CD4-positive, alpha-beta T cell treated with Interferon gamma for 1 hour (primary cell): ENCODE measurements around the gene MT1F.
A peak's percentile ranks its signal among the peaks of the same experiment; 100 is the strongest.
"Not testable (repeated sequence)": the region's sequence is repeated elsewhere in the genome, so short reads cannot be mapped to it uniquely, and the experiment has no call there.

Source experiments
- DNase-seq: peaks from one replicate; pipeline ENCODE4 v3.0.0-alpha.2; 2020

MT1F gene

DNA sequence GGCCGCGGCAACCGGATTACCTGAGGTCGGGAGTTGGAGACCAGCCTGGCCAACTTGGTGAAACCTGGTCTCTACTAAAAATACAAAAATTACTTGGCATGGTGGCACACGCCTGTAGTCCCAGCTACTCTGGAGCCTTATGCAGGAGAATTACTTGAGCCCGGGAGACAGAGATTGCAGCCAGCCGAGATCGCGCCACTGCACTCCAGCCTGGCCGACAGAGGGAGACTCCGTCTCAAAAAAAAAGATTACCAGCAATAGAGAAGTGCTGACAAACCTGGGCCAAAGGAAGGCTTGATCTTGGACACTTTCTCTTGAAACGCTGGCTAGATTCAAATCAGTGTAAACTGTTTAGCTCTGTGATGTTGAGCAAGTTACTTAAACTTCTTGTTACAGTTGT is 16.2 kb downstream of the MT1F start:
- no peak for DNase-seq

DNA sequence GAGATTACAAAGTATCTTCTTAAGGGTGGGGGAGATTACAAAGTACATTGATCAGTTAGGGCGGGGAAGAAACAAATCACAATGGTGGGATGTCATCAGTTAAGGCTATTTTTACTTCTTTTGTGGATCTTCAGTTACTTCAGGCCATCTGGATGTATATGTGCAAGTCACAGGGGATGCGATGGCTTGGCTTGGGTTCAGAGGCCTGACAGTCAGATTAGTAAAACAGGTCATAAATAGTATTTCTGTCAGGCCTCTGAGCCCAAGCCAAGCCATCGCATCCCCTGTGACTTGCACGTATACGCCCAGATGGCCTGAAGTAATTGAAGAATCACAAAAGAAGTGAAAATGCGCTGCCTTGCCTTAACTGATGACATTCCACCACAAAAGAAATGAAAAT is 16.8 kb downstream of the MT1F start:
- DNase-seq: not testable (repeated sequence)

DNA sequence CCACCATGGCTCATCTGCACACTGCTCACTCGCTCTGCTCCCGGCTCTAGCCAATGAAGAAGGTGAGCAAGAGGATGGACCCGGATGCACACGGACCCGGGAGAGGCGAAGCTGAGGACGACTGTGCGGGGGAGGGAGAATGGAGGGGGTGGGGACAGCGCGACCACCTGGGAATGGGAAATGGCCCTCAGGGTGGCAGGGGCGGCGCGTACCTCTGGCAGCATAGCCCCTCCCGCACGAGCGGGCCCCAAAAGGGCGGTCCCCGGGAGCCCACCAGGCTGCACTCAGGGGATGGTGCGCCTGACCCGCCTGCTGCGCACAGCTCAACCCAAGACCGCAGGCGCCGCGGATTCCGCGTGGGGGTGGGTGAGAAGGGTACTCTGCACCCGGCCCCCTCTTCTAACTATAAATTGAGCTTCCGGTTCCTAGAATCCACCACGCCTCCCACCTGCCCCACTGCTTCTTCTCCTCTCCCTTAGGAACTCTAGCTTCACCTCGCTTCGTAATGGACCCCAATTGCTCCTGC is 18.0 kb downstream of the MT1F start:
- peak; percentile 28 for DNase-seq

- DNase-seq: no peak
These were observed 19.7 kb downstream of the MT1F start for GRCh38 chr16:56677474-56677873.

- DNase-seq: no peak
These were observed 21.4 kb downstream of the MT1F start for GRCh38 chr16:56679078-56679730.

DNA sequence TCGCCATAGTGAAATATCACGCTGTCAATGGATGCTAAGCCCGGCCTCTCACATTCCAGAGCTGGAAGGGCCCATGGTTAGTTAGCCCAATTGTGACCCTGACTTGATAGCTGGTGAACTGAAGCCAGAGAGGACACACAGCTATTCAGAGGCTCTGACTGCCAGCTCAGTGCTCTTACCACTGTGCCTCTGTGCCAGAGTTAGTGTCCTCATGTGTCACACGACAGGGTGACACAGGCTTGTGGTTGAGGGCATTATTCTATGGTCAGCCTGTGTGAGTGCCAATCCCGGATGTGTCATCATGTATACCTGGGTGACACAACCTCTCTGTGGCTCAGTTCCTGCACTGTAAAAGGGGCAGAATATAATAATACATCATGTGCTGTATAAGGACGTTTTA is 22.1 kb downstream of the MT1F start:
- no peak for DNase-seq

GRCh38 chr16:56681939-56682702 is 24.4 kb downstream of the MT1F start, which contains the start of gene MT1X:
TSS of gene MT1X (plus strand) at chr16:56682470. CDS start at chr16:56682541, 71 bp downstream.
- peak; percentile 85 for DNase-seq

DNA sequence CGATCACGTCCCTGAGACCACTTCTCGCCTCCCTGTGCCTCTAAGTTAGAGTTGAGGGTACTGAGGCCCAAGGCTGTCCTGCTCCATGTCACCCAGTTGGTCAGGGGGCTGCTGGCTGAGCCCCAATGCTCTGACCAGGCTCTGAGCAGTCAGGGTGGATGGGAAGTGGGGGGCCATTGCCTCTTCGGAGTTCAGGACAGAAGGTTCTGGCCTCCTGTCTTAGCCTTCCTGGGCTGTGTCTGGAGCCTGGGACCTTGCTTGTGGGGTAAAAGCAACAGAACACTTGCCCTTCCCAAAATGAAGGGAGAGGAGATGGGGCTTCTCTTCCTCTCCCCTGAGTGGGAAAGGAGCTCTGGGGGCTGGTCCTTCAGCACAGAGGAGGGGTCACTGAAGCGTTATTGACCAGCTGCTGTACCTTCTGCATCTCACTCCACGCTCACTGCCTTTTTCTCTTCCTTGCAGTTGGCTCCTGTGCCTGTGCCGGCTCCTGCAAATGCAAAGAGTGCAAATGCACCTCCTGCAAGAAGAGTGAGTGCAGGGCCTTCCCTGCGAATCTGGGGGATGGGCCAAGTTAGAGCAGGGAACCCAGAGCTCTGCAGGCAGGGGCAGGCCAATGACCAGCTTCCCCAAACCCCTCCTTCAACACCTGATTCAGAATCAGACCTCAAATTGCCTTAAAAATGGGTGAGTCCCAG is 25.1 kb downstream of the MT1F start:
- DNase-seq: no peak

DNA sequence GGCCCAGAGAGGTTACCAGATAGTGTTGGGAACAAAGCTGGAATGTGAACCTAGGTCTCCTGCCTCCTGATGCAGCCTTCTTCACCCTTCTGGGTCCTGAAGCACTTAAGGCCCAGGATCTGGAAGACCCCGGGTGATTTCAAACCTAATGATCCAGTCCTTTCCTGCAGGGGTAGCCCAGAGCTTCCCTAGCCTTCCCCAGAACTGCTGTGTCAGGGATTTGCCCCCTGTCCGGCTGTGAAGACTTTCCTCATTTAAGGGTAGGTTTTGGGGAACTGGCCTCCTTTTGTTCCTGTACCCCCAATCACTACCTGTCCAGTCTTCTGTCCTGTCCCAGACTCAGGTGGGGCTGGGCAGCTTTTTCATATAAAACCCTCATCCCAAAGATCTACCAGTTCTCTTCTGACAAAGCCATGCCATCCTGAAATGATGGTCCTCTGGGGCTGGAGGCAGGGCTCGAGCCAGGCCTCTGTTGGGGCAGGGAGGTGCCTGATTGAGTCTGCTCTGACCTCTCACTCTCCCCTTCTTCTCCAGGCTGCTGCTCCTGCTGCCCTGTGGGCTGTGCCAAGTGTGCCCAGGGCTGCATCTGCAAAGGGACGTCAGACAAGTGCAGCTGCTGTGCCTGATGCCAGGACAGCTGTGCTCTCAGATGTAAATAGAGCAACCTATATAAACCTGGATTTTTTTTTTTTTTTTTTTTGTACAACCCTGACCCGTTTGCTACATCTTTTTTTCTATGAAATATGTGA is 25.8 kb downstream of the MT1F start:
- DNase-seq: no peak

DNA sequence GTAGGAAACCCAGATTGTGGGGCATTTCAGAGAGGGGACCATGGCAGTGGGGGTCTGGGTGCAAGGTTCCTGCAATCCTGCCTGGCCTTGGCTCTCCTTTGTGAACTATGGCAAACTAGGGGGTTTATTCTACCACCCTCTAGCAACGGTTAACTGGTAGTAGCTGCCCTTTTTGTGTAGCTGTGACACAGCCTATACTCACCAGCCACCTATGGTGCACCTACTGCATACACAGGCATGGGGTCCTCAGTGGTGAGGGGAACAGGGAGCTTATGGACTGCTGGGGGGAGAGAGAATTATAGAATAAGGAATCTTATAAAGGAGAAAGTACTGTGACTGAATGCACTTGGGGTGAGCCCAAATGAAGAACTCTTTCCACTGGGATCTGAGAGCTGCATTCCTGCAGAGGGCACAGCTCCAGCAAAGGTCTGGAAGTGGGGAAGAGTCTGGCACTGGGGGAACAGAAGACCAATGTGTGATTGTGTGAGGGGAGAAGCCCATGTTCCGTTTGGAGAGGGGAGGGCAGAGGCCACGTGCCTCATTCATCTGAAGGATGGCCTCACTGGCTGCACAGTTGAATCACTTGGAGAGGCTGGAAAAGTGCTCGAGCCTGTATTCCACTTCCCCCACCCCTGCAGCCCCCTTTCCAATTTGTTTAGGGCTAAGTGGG is 26.6 kb downstream of the MT1F start:
- no peak for DNase-seq

GRCh38 chr16:56684926-56685590 is 27.3 kb downstream of the MT1F start:
- DNase-seq: no peak

- DNase-seq: no peak
These were observed 29.0 kb downstream of the MT1F start for GRCh38 chr16:56686758-56687157.

- no peak for DNase-seq
These were observed 31.0 kb downstream of the MT1F start for GRCh38 chr16:56688762-56689161.

GRCh38 chr16:56689171-56689570 is 31.4 kb downstream of the MT1F start:
- DNase-seq: no peak

DNA sequence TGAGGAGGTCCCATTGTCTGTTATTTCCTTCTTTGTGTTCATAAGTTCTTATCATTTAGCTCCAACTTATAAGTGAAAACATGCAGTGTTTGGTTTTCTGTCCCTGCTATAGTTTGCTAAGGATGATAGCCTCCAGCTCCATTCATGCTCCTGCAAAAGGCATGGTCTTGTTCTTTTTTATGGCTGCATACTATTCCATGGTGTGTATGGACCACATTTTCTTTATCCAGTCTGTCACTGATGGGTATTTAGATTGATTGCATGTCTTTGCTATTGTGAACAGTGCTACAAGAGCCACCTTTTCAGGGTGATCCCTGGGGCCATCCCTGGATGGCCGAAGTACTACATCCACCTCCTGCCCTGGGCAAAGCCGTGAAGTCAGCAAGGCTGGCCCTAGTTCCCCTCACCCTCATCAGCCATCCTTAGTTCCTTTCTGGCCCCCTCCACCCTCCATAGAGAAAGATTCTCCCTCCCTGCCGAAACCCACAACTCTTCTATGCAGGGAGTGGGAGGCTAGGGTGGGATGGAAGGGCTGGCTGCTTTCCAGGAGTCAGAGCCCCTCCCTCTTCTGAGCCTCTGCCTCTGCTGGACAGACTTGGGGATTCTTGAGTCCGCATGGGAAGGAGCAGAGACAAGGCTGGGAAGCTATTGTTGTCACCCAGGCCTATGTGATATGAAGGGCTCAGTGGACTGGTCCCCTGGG is 32.8 kb downstream of the MT1F start:
- DNase-seq: no peak

GRCh38 chr16:56691885-56692284 is 34.1 kb downstream of the MT1F start:
- no peak for DNase-seq

DNA sequence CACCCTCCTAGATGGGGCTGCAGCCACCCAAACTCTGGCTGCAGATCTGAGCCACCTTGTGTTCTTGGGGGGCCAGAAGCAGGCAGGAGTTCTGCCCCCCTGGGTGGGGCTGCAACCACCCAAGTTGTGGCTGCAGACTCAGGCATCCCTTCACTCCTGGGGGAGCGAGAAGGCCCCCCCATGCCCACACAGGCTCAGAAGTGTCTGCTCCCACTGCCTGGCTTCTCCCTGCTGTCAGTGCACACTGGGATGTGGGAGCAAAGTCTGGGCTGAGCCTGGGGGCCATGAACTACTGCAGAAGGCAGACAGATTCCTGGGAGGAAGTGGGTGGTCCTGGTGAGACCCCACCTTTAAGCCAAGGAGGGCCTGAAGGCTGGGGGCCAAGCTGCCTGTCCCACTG is 37.5 kb downstream of the MT1F start:
- DNase-seq: no peak

DNA sequence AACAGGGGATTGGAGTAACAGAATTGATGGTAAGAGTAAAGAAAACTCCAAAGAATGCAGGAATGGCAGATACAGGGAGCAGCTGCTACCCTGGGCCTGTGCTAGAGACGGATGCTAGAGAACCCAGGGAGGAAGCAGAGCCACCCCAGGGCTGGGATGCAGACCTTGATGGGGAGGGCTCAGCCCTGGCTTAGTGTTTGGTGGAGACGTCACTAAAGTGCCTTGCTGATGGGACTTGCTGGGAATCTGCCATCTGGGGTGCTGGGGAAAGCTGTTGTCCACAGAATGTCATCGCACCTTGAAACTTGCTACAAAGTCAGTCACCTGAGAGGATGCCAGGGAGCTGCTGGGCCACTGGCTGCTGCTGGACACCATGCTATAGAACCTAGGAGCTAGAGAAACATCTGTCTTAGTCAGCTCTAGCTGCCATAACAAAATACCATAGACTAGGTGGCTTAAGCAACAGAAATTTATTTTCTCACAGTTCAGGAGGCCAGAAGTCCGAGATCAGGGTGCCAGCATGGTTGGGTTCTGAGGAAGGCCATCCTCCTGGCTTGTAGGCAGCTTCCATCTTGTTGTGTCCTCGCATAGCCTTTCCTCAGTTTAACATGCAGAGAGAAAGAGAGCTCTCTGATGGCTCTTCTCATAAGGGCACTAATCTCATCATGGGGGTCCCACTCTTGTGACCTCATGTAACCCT is 39.8 kb downstream of the MT1F start:
- DNase-seq: no peak

DNA sequence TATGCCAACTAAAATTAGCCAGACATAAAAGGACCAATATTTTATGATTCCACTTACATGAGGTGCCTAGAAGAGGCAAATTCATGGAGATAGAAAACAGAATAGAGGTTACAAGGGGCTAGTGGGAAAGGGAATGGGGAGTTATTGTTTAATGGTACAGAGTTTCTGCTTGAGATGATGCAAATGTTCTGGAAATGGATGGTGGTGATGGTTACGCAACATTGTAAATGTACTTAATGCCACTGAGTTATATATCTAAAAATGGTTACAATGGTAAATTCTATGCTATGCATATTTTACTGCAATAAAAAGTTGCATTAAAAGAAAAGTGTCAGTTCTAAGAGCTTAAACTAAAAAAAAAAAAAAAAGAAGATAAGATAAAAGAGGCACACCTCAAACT is 42.4 kb downstream of the MT1F start:
- no peak for DNase-seq

DNA sequence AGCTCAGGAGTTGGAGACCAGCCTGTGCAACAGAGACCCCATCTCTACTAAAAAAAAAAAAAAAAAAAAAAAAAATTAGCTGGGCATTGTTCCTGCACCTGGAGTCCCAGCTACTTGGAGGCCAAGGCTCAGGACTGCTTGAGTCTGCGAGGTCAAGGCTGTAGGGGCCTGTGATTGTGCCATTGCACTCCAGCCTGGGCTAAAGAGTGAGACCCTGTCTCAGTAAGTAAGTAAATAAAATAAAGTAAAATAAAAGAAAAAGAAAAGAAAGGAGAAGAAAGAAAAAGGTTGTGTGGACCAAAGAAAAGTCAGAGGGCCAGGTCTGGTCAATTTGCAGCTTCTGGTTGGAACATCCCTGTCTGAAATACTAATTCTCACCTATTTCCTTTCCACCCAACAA is 42.9 kb downstream of the MT1F start:
- DNase-seq: no peak

DNA sequence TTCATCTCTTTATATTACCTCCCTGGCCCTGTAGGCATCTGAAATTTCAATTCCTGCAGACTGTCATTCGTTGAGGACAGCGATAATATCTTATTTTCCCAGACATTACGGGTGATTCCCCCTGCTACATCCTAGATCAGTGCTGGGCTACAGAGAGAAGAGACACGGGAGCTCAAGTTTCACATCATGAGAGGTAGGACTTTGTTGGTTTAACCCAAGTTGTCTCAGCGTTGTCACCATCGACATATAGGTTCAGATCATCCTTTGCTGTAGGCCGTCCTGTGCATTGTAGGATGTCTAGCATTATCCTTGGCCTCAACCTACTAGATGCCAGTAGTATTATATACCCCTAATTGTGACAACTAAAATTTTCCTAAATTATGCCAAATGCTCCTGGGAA is 43.8 kb downstream of the MT1F start:
- no peak for DNase-seq
